ENCODE measurements around the gene ZFX. TPM values are rescaled to one million over a fixed set of nuclear protein-coding genes. Genes with fewer than 3 reads are reported as not detected.

ZFX gene
- total RNA-seq, 2 experiments from 2014 or later: 38.8 to 40.4 TPM

DNA sequence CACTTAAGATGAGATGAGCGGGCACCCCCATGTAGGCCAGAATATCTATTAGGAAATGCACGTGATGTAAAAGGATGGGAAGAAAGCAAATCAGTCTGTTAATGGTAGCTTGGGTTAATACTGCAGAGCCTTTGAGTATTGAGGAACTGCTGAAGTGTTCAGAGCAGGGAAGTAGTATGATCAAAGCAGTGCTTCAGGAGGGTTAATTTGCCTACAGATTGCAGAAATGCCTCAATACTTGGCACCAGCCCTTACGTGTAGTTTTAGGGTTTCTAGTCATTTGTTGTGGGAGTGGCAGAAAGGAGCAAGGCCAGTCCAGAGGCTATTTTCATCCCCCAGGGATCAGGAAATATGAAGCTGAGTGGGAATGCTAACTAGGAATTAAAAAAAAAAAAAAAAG lies 19.7 kb downstream of the ZFX start:
- intact Hi-C loops (cut with micrococcal nuclease): no loop called here
- peak; percentile 45 for ATAC-seq
- peak overlapping the region; percentile 82 for H3K27ac Mint-ChIP-seq
- CTCF ChIA-PET: no interaction called here
- H3K9me3 Mint-ChIP-seq: no peaks in the 10 kb centered on the region
- H3K36me3 Mint-ChIP-seq (ENCODE audit: low read depth): peaks cover 18% of the 10 kb centered on the region
- POLR2A ChIA-PET: no interaction called here
- peak overlapping the region; percentile 9 for H3K4me3 Mint-ChIP-seq
- TF ChIP-seq, protein P1, sequence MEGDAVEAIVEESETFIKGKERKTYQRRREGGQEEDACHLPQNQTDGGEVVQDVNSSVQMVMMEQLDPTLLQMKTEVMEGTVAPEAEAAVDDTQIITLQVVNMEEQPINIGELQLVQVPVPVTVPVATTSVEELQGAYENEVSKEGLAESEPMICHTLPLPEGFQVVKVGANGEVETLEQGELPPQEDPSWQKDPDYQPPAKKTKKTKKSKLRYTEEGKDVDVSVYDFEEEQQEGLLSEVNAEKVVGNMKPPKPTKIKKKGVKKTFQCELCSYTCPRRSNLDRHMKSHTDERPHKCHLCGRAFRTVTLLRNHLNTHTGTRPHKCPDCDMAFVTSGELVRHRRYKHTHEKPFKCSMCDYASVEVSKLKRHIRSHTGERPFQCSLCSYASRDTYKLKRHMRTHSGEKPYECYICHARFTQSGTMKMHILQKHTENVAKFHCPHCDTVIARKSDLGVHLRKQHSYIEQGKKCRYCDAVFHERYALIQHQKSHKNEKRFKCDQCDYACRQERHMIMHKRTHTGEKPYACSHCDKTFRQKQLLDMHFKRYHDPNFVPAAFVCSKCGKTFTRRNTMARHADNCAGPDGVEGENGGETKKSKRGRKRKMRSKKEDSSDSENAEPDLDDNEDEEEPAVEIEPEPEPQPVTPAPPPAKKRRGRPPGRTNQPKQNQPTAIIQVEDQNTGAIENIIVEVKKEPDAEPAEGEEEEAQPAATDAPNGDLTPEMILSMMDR (IDR thresholded peaks at IDR 0.05): no peak
- no peak for DNase-seq
- H3K27me3 Mint-ChIP-seq: no peaks in the 10 kb centered on the region
- peaks cover 44% of the 10 kb centered on the region for H3K4me1 Mint-ChIP-seq (ENCODE audit: low read depth)

DNA sequence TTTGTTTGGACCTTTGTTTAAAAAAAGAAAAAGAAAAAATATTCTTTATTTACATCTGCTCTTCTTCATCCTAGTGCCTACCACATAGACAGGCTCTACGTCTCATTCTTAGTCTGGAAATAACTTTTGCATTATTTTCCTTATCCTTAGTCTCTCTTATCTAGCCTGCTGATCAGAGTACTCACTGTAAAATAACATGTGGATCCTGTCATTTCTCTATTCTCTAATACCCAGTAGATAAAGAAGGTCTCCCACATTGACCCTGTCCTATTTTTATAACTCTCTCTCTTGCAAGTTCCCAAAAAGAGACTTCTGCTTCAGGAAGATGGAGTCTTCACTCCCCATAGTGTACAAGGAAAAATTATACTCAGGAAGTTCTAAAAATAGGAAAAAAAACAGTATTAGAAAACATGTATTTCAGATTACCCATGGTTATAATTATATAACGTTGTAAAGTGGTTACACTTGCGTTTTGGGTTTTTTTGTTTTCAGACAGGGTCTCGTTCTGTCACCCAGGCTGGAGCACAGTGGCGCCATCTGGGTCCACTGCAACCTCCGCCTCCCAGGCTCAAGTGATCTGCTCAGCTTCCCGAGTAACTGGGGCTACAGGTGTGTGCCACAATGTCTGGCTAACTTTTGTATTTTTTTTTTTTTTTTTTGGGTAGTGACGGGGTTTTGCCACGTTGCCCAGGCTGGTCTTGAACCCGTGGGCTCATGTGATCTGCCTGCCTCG lies 23.8 kb downstream of the ZFX start:
- CTCF ChIA-PET: no interaction called here
- POLR2A ChIA-PET: no interaction called here
- intact Hi-C loops (cut with micrococcal nuclease): no loop called here

DNA sequence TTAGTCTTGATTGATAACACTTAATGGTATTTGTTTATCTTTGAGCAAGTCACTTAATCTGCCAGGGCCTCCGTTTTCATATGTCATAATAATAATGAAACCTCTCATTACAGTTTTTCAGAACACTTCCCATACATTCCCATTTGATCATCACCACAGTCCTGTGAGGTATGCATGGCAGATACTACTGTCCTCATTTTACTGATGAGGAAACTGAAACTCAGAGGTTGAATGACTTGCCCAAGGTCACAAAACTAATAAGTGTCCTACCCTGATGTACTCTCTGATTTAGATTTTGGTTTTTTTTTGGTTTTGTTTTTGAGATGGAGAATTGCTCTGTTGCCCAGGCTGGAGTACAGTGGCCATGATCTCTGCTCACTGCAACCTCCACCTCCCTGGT lies 25.7 kb downstream of the ZFX start:
- ATAC-seq: no peak

More for the DNA sequence above, 23.8 kb downstream of the ZFX start:
- TF ChIP-seq, protein P1 (IDR thresholded peaks at IDR 0.05): no peak
- Mint-ChIP-seq H3K27me3 (no peaks in the 10 kb centered on the region), H3K27ac (no peak overlapping the region), H3K9me3 (no peaks in the 10 kb centered on the region), H3K4me3 (no peak overlapping the region), H3K4me1 (ENCODE audit: low read depth) (peaks cover 29% of the 10 kb centered on the region), H3K36me3 (ENCODE audit: low read depth) (peaks cover 31% of the 10 kb centered on the region)
- no peak for ATAC-seq
- DNase-seq: no peak

DNA sequence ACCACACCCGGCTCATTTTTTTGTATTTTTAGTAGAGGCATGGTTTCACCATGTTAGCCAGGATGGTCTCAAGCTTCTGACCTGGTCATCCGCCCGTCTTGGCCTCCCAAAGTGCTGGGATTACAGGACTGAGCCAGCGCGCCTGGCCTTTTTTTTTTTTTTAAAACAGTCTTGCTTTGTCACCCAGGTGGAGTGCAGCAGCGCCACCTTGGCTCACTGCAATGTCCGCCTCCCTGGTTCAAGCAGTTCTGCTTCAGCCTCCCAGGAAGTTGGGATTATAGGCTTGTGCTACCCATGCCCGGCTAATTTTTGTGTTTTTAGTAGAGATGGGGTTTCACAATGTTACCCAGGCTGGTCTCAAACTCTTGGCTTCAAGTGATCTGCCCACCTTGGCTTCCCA lies 28.9 kb downstream of the ZFX start:
- ChIA-PET POLR2A (no interaction called here), CTCF (no interaction called here)
- Mint-ChIP-seq H3K4me3 (no peak overlapping the region), H3K27ac (no peak overlapping the region), H3K36me3 (ENCODE audit: low read depth) (peaks cover 21% of the 10 kb centered on the region), H3K9me3 (no peaks in the 10 kb centered on the region), H3K4me1 (ENCODE audit: low read depth) (peaks cover 13% of the 10 kb centered on the region), H3K27me3 (no peaks in the 10 kb centered on the region)
- DNase-seq: no peak
- intact Hi-C loops (cut with micrococcal nuclease): no loop called here
- TF ChIP-seq, protein P1 (IDR thresholded peaks at IDR 0.05): no peak
- no peak for ATAC-seq

More for the DNA sequence above, 25.7 kb downstream of the ZFX start:
- TF ChIP-seq, protein P1 (IDR thresholded peaks at IDR 0.05): no peak
- H3K4me3 Mint-ChIP-seq: no peak overlapping the region
- H3K27ac Mint-ChIP-seq: peak overlapping the region; percentile 10
- POLR2A ChIA-PET: interaction anchor here (1.4 kb wide), 1 partner anchor 24 kb away, joined by 4 read pairs; no protein-coding TSS in a partner anchor
- peaks cover 30% of the 10 kb centered on the region for H3K36me3 Mint-ChIP-seq (ENCODE audit: low read depth)
- H3K9me3 Mint-ChIP-seq: no peaks in the 10 kb centered on the region
- CTCF ChIA-PET: no interaction called here
- peaks cover 19% of the 10 kb centered on the region for H3K4me1 Mint-ChIP-seq (ENCODE audit: low read depth)
- no peak for DNase-seq
- no peaks in the 10 kb centered on the region for H3K27me3 Mint-ChIP-seq
- intact Hi-C loops (cut with micrococcal nuclease): no loop called here

DNA sequence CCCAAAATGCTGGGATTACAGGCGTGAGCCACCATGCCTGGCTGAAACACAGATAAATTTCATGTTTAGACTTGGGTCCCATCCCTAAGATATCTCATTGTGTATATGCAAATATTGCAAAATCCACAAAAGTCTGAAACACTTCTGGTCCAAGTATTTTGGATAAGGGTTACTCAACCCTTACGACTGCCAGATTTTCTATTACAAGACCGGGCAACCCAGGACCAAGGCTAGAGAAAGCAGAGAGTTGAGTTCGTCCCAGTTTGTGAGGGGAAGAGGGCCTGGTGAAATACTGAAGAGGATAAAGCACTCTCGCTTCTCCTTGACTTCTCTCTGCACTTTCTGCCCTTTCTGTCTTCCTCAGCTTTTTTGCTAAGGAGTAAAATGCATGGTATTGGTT lies 34.5 kb downstream of the ZFX start:
- ATAC-seq (no peak), DNase-seq (no peak)
- TF ChIP-seq, protein P1 (IDR thresholded peaks at IDR 0.05): no peak
- no peaks in the 10 kb centered on the region for H3K27me3 Mint-ChIP-seq
- CTCF ChIA-PET: no interaction called here
- H3K4me1 Mint-ChIP-seq (ENCODE audit: low read depth): peaks cover 25% of the 10 kb centered on the region
- no peak overlapping the region for H3K4me3 Mint-ChIP-seq
- H3K27ac Mint-ChIP-seq: no peak overlapping the region
- intact Hi-C loops (cut with micrococcal nuclease): no loop called here
- no peaks in the 10 kb centered on the region for H3K9me3 Mint-ChIP-seq
- peaks cover 25% of the 10 kb centered on the region for H3K36me3 Mint-ChIP-seq (ENCODE audit: low read depth)
- POLR2A ChIA-PET: no interaction called here
